HG02840 (cell line): ENCODE measurements around the gene SLC6A3.
"Not testable (repeated sequence)": the region's sequence is repeated elsewhere in the genome, so short reads cannot be mapped to it uniquely, and the experiment has no call there.

ENCODE experiments used
- ATAC-seq: cut with Tn5 transposase; IDR thresholded peaks from one replicate; pipeline ENCODE4 v1.9.1; 2021; ENCODE audit warnings: mild to moderate bottlenecking, moderate library complexity, moderate number of reproducible peaks; ENCODE audit not compliant: unreplicated experiment, low FRiP score

The SLC6A3 gene

DNA sequence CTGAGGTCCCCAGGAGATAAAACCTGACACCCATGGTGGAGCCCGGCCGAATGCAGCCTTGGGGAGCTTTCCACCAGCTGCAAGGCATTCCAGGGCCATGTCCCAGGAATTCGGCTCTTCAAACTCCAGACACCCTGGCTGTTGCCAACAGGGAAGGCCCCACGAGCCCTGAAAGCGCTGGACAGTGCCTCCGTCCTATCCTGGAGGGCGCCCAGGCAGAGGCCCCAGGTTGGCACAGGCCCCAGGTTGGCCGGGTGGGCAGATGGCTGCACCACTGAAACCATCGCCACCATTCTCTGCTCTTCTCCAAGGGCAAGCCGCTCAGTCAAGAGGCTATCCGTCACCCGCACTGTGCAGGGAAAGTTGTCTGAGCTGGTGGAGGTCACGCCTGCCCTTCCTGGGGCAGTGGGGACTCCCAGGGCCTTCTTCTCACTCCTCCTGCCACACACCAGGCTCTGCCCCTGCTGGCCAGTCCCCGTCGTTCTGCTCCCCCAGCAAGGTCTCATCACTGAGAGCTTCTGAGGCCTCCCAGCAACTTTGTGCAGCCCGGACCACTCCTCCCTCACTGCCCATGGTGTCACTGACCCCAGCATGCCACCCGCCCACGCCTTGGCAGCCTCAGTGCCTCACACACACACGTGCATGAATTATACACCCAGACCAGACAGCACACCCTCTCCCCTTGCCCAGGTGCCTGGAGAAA, 21.2 kb downstream of the SLC6A3 start:
- no peak for ATAC-seq

DNA sequence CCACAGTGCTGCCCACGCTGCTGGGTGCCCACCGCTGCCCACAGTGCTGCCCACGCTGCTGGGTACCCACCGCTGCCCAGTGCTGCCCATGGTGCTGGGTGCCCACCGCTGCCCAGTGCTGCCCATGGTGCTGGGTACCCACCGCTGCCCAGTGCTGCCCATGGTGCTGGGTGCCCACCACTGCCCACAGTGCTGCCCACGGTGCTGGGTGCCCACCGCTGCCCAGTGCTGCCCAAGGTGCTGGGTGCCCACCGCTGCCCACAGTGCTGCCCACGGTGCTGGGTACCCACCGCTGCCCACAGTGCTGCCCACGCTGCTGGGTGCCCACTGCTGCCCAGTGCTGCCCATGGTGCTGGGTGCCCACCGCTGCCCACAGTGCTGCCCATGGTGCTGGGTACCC, 22.7 kb downstream of the SLC6A3 start:
- ATAC-seq = not testable (repeated sequence)

DNA sequence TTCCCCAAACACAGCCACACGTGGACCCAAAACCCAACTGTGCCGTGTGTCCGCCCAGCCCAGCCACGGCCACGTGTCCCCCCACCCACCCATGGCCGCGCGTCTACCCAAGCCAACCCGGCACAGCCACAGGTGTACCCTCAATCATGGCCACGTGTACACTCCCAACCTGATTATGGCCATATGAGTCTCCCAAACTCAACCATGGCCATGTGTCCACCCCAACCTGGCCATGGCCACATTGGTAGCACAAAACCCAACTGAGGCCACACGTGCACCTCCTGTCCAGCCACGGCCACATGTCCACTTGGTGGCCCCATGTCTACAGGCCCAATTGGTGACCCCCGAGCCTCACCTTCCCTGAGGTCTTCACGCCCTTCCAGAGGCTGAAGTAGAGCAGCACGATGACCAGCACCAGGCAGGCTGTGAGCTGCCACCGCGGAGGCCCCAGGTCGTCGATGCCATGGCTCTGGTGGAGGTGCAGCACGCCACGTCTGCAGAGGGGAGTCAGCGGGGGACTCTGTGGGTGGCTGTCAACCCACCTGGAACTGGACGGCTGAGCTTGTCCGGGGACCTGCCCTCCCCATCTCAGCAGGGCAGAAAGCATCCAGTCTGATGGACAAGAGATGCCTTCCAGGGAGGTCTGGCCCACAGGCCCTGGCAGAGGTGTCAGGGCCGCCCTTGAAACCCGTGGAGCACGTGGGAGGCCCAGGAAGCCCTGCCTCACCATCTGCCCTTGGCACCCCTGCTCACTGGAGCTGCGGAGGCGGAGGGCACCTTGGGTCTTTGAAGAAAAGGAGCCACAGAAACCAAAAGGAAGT, 23.5 kb downstream of the SLC6A3 start:
- ATAC-seq = no peak

DNA sequence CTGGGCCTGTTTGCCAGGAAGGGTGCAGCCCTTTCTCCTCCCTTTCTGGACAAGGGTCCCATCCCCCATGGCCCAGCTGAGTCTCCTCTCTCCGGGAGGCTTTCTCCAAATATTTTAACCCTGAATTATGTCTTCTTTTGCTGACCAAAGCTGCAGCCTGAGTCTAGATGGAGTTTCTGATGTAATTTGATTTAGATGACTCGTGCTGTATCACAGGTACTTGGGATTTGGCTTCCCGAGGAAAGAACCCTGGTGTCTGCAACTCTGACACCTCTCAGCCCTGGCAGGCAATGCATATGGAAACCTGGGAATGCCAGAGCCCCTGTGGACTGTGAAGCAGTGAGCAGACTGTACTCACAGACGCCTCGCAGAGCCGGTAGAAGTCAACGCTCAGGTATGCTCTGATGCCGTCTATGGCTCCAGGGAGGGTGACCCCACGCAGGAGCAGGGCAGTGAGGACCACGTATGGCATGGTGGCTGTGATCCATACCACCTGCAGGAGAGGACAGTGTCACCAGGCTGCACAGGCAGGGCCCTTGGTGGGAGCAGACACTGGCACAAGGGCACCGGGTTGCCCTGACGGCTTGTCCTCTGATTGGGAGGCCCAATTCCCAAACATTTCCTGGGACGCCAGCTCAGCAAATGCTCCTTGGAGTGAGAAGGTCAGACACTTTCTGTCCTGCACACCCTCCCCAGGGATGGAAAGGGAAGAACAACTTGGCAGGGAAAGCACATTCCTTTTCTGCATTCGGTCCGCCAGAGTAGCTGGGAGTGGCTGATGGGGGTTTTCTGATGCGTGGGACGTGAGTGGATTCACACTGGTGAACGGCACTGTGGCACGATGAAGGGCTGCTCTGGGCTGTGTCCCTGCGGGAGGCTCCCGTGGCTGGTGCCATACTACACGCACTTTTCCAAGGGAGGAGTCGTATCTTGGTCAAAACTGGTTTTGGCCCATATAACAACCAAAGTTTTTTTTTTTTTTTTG, 24.7 kb downstream of the SLC6A3 start:
- ATAC-seq = no peak

DNA sequence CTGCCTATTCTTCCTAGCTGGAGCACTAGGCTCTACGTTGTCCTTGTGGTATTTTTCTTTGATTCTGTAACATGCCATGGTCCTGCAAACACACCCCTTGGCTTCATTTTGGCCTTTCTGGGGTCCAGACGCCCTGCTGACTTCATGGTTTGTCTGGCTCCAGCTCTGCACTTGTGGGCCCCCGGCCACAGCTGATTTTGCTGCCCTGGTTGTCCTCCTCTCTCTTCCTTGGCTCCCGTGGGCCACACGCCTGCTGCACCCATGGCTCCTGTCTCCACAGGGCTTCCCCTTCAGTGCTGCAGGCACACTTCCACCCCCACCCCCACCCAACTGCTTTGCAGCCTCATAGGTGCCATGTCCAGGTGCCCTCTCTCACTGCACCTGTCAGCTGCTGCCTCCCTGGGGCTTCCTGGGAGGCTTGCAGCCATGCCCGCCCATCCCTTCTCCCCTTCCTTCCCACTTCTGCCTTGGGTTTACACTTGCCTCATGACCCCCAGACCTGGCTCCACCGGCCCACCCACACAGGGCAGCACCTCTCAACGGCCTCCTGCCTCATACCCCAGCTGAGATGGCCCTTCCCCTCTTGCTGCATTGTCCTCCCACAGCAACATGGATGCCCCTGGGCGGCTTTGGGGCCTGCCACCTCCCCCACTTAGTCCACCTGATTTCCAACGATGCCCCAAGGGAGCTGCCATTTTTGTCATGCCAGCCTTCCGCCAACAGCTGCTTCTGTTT, 25.6 kb downstream of the SLC6A3 start:
- ATAC-seq = no peak

DNA sequence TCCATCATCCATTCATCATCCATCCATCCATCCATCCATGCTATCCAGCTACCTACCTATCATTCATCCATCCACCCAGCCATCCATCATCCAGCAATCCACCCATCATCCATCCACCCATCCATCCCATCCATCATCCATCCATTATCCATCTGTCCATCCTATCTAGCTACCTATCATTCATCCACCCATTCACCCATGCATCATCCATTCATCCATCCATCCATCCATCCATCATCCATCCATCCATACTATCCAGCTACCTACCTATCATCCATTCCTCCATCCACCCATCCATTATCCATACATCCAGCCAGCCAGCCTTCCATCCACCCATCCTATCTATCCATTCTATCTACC, 26.3 kb downstream of the SLC6A3 start:
- no peak for ATAC-seq

DNA sequence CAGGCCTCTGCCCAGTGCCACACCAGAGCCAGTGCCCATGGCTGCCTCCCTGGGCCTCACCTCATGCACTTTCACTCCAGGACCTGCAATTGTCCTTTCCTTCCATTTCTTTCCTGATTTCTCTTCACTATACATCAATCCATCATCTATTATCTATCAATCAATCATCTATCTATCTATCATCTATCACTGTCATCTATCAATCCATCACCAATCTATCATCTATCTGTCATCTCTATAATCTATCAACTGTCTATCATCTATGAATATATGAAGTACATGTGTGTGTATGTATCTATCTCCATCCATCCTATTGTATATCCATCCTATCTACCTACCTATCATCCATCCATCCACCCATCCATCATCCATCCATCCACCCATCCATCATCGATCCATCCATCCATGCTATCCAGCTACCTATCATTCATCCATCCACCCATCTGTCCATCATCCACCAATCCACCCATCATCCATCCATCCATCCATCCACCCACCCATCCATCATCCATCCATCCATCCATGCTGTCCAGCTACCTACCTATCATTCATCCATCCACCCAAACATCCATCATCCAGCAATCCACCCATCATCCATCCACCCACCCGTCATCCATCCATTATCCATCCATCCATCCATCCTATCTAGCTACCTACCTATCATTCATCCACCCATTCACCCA, 26.9 kb downstream of the SLC6A3 start:
- ATAC-seq = no peak

DNA sequence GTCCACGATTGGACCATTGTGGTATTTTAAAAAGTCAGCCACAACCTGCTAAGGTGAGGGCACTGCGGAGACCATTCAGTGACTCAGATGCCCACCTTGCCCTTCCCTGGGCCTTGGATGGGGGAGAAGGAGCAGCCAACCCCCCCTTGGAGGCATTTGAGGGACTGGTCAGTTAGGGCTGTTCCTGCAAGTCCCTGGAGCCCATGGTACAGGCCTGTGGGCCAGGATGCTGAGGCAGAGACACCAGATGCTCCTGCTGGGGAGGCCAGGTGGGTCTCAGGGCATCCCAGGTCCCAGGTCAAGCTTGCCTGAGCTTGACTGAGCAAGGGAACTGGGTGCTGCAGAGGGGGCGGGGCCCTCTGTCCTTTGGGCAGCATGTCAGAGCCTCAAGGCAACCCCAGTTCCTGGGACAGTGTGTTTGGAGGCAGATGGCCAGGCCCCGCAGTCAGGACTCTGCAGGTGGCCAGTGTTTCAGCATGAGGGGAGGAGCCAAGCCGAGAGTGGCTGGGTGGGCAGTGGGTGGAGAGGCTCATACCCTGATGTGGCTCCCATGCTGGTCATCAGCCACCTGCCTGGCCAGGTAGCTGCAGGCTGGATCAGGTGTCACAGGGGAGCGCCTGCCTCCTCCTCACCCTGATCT, 27.5 kb downstream of the SLC6A3 start:
- no peak for ATAC-seq

DNA sequence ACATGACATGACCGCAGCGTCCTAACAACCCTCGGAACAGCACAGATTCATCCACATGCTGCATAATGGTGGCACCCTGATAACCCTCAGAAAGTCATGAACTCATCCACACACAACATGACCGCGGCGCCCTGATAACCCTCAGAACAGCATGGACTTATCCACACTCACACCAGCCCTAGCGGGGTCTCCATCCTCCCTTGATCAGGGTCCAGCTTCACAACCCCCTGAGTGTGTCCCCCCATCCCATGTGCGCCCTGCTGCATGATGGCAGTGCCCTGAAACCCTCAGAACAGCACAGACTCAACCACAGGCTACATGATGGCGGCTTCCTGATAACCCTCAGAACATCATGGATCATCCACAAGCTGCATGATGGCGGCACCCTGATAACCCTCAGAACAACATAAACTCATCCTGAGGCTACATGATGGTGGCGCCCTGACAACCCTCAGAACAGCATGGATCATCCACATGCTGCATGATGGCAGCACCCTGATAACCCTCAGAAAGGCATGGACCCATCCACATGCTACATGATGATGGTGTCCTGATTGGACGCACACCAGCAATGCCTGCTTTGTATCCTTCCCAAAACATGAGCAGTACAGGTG, 28.3 kb downstream of the SLC6A3 start:
- ATAC-seq = no peak

DNA sequence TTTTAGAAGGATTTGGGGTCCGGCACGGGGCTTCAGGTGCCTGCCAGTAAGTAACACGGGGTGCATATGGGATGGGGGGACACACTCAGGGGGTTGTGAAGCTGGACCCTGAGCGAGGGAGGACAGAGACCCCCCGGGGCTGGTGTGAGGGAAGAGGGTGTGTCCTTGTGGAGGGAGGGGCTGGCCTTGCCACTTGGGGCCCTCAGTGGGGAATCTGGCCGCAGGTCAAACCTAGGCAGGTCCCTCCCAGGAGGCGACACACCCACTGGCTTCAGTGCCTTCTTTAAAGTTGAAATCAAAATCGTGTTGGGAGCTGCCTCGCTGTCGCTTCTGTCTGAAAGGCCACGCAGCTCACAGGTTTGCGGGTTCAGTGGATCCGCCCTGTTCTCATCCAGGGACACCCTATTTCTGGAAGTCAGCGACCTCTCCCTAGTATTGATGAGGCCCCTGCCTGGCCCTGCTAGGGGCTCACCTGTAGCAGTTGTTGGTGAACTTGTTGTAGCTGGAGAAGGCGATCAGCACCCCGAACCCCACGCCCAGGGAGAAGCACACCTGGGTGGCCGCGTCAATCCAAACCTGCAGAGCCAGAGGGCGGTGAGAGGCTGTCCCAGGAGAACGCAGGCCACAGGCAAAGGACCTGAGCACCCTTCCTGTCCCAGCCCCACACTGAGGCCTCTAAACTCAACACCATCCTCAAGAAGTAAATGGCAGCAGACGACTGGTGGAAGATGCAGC, 29.4 kb downstream of the SLC6A3 start:
- ATAC-seq = no peak

DNA sequence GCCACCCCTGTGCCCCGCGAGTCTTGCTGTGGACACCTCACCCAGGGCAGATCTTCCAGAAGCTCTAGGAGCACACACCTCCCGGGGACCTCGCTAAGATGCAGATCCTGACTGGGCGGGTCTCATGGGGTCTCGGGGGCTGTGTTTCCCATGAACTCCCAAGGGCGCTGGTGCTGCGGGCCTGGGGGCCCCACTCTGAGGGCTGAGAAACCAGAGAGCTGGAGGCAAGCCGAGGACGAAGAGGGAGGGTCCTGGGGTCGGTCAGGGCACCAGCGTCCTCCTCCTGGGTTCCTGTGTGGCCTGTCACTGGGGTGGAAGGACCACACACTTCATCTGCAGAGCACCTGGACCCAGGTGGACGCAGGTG, 30.2 kb downstream of the SLC6A3 start:
- ATAC-seq = no peak

DNA sequence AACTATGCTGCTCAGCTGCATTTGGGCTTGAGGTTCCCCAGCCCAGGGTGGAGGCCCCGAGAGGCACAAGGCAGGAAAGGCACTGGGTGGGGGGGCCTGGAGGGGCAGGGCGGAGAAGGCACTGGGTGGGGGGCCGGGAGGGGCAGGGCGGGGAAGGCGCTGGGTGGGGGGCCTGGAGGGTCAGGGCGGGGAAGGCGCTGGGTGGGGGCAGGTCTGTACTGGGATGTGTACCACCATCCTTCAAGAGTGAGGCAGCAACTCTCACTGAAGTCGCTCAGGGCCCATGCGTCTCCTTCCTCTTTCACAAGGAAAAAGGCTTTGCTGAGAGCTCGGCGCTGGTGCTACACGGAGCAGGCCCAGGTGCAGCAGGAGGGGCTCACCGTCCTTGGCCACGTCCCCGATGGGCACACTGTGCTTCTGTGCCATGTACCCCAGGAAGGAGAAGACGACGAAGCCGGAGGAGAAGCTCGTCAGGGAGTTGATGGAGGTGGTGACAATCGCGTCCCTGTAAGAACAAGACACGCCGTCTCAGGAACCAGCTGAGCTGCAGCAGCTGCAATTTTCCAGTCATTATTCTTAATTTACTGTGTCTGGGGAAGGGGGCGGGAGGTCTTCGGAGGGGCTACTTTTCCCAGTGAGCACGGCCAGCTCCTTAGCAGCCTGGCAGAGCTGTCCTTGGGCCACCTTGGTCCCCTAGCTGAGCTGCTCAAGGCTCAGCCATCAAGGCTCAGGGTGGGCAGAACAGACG, 30.8 kb downstream of the SLC6A3 start:
- ATAC-seq = no peak

DNA sequence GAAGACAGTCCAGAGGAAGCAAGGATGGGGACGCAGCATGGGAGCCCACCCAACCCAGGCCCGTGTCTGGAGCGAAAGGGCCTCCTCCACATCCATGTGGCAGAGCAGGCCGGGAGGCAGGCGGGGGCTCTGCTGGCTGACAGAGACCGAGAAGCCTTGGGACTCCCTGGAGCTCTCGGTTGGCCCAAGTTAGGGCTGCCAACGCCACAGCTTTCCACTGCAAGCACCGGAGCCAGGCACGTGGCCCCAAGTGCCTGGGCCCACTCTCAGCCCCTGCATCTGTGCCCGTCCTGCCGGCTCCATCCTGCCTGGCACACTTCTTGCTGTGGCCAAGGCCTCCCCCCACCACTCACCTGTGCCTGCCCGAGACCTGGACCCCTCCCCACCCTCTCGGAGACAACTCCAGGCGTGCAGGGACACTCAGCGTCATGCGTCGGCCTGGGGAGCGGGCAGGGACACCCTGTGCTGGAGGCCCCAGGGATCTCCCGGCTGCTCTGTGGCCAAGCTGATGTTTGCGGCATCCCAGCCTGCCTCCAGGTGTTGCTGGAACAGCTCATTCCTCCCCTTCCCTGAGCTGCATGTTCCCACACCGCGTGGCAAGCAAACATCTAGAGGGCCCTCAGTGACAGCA, 31.5 kb downstream of the SLC6A3 start:
- no peak for ATAC-seq

DNA sequence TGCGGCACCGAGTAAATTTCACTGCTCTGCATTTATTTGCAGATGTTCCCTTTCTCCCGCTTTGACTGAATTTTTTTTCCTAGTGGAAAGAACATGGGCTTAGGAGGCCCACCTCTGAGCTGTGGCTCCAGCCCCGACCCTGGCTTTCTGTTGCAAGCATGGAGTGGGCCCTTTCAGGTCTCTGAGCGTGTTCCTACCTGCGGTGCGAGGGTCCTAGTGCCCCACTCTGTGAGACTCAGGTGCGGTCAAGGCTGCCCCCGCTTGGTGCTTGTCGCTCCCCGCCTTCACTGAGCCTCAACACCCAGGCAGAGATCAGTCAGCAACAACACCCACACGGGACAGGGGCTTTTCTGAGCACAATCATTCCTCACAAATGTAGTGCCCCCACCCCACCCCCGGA, 32.0 kb downstream of the SLC6A3 start:
- no peak for ATAC-seq

DNA sequence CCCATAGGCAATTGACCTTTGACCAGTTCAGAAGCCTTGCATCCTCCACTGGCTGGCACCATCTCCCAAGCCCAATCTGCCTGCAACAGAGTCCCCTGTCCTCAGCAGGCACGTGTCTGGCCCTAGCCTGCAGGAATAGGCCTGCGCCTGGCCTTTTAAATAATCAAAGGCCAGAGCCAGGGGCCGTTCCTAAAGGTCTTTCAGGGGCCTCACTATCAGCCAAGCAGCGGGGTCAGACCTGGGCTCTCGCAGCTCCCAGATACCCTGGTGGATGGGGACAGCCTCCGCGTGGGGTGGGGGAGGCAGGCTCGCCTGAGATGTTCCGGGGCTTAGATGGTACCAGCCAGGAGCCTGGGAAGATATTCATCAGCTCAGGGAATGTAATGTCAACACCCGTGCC, 32.6 kb downstream of the SLC6A3 start:
- no peak for ATAC-seq

DNA sequence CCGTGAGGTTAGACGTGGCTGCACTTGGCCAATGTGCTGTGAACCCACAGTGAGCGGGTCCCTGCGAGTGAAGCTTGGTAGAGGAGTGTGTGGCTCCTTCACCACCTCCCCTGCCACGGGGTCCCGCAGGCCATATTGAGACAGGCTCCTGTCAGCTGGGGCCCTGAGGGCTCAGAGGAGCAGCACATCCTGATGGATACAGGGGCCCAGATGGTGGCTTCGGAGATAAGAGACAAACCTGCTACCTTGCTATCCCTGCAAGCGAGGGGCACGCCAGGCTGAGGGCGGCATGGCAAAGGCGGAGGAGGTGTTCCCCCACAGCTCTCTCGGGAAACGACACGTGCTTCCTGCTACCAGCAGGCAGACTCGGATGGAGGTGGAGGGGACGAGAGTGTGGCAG, 33.1 kb downstream of the SLC6A3 start:
- ATAC-seq = no peak

DNA sequence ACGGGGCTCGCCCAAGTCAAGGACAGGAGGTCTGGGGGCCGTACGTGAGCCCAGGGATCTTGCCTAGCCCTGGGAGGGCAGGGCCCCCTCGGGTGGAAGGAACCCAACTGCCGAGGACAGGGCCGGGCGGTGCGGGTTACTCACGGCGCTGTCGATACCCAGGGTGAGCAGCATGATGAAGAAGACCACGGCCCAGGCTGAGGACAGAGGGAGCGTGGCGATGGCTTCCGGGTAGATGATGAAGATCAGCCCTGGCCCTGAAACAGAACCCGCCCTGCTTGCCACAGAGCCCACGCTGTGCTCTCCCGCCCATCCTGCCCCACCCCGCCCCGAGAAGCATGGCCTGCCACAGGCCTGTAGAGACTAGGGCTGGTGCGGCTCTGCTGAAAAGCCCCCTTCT, 34.1 kb downstream of the SLC6A3 start:
- no peak for ATAC-seq
